GM23338 (cell line): ENCODE measurements around the gene SPINDOC. TPM values are rescaled to one million over a fixed set of nuclear protein-coding genes. Genes with fewer than 3 reads are reported as not detected.

Source experiments
- ATAC-seq: fragments of 200-7000 bp; cut with Tn5 transposase; 3 replicates; pipeline ENCODE4 v1.9.1; 2020
- DNase-seq: peaks from one replicate; pipeline ENCODE4 v3.0.0-alpha.2; 2015; ENCODE audit warnings: low spot score
- H2AFZ ChIP-seq: fragments of 200-600 bp; sonication (generic); 2 replicates; pipeline ENCODE4 v1.8.0; 2016; ENCODE audit warnings: antibody characterized with exemption, mild to moderate bottlenecking, moderate library complexity
- H3F3A ChIP-seq: fragments of 200-600 bp; sonication (generic); replicated peaks from 2 replicates; pipeline ENCODE4 v1.8.0; 2017; ENCODE audit warnings: antibody characterized with exemption, mixed run types, low read depth
- H3K27ac ChIP-seq: fragments of 200-600 bp; sonication (generic); 2 replicates; pipeline ENCODE4 v1.6.1; 2016; ENCODE audit warnings: low read depth
- H3K27me3 ChIP-seq: fragments of 200-600 bp; sonication (generic); 2 replicates; pipeline ENCODE4 v1.8.0; 2016; ENCODE audit warnings: mild to moderate bottlenecking, mixed run types, moderate library complexity; ENCODE audit not compliant: insufficient read depth
- H3K36me3 ChIP-seq: fragments of 200-600 bp; sonication (generic); 2 replicates; pipeline ENCODE4 v1.8.0; 2016; ENCODE audit warnings: mild to moderate bottlenecking; ENCODE audit not compliant: insufficient read depth
- H3K4me1 ChIP-seq: fragments of 200-600 bp; sonication (generic); 2 replicates; pipeline ENCODE4 v1.8.0; 2016; ENCODE audit warnings: mild to moderate bottlenecking, moderate library complexity; ENCODE audit not compliant: insufficient read depth
- H3K4me2 ChIP-seq: fragments of 200-600 bp; sonication (generic); 2 replicates; pipeline ENCODE4 v1.7.1; 2017; ENCODE audit warnings: mixed run types
- H3K4me3 ChIP-seq: fragments of 200-600 bp; sonication (generic); 2 replicates; pipeline ENCODE4 v1.6.1; 2016; ENCODE audit warnings: mixed run types
- H3K79me2 ChIP-seq: fragments of 200-600 bp; sonication (generic); replicated peaks from 2 replicates; pipeline ENCODE4 v1.8.0; 2017; ENCODE audit warnings: mild to moderate bottlenecking; ENCODE audit not compliant: insufficient read depth
- H3K9me2 ChIP-seq: fragments of 200-600 bp; sonication (generic); 2 replicates; pipeline ENCODE4 v1.8.0; 2017; ENCODE audit not compliant: insufficient read depth
- H4K20me1 ChIP-seq: fragments of 200-600 bp; sonication (generic); replicated peaks from 2 replicates; pipeline ENCODE4 v1.8.0; 2017; ENCODE audit warnings: mild to moderate bottlenecking; ENCODE audit not compliant: insufficient read depth
- H3K27ac Mint-ChIP-seq: 2 replicates; pipeline ENCODE4 v1.8.0; 2020; ENCODE audit warnings: inconsistent platforms, mild to moderate bottlenecking, moderate library complexity, mixed read lengths
- H3K27me3 Mint-ChIP-seq: 3 replicates; pipeline ENCODE4 v1.8.0; 2022; ENCODE audit warnings: low read depth, mild to moderate bottlenecking, moderate library complexity, mixed read lengths, inconsistent platforms; ENCODE audit not compliant: insufficient read depth, poor library complexity
- H3K36me3 Mint-ChIP-seq: 3 replicates; pipeline ENCODE4 v1.8.0; 2021; ENCODE audit warnings: low read depth, mild to moderate bottlenecking, inconsistent platforms, moderate library complexity, mixed read lengths
- H3K4me1 Mint-ChIP-seq: 3 replicates; pipeline ENCODE4 v1.8.0; 2020; ENCODE audit warnings: mild to moderate bottlenecking, inconsistent platforms, mixed read lengths
- H3K4me3 Mint-ChIP-seq: 3 replicates; pipeline ENCODE4 v1.8.0; 2021; ENCODE audit warnings: moderate library complexity, mild to moderate bottlenecking, inconsistent platforms, mixed read lengths
- H3K9me3 Mint-ChIP-seq: 3 replicates; pipeline ENCODE4 v1.8.0; 2020; ENCODE audit warnings: moderate library complexity, mild to moderate bottlenecking, inconsistent platforms, mixed read lengths
- CREB1 ChIP-seq: fragments of 250-450 bp; sonication (Bioruptor Pico); IDR thresholded peaks from 2 replicates; pipeline ENCODE4 v1.5.0; 2020; ENCODE audit warnings: low read depth, mild to moderate bottlenecking, moderate library complexity
- EZH2phosphoT487 ChIP-seq: fragments of 200-600 bp; sonication (generic); IDR thresholded peaks from one replicate; pipeline ENCODE4 v1.8.1; 2018; ENCODE audit warnings: antibody characterized with exemption; ENCODE audit not compliant: unreplicated experiment
- JUNB ChIP-seq: IDR thresholded peaks from one replicate; pipeline ENCODE4 v1.6.1; 2016; ENCODE audit warnings: antibody characterized with exemption; ENCODE audit not compliant: unreplicated experiment
- POLR2AphosphoS5 ChIP-seq: IDR thresholded peaks from 2 replicates; pipeline ENCODE4 v1.6.1; 2016; ENCODE audit warnings: antibody characterized with exemption, low read depth
- REST ChIP-seq: IDR thresholded peaks from one replicate; pipeline ENCODE4 v1.6.1; 2018; ENCODE audit warnings: antibody characterized with exemption; ENCODE audit not compliant: unreplicated experiment
- STAT1 ChIP-seq: IDR thresholded peaks from one replicate; pipeline ENCODE4 v1.6.1; 2016; ENCODE audit warnings: antibody characterized with exemption; ENCODE audit not compliant: unreplicated experiment
- ZNF114 ChIP-seq: fragments of 250-450 bp; sonication (Bioruptor Pico); IDR thresholded peaks from 2 replicates; pipeline ENCODE4 v1.5.0; 2020; ENCODE audit warnings: mild to moderate bottlenecking, moderate library complexity
- ZNF462 ChIP-seq: fragments of 250-450 bp; sonication (Bioruptor Pico); IDR thresholded peaks from 2 replicates; pipeline ENCODE4 v1.5.0; 2020; ENCODE audit warnings: mild to moderate bottlenecking, moderate library complexity
- polyA plus RNA-seq: library from polyadenylated mRNA; unstranded; fragments of >200 nt; fragmentation: Nextera tagmentation; extraction: Ambion mirVana; gene quantifications from 2 replicates; pipeline ENCODE4 v1.2.1, GENCODE V29; 2016
- total RNA-seq: library from RNA; depleted of rRNA; stranded (reverse); fragments of >200 nt; shearing (Covaris generic); gene quantifications from 2 replicates; pipeline ENCODE4 v1.2.3, GENCODE V29; 2014

Gene SPINDOC
- total and polyA plus RNA-seq, 2 experiments from 2014 or later = 9.4 to 84.7 TPM

GRCh38 chr11:63875506-63876065, 62.3 kb downstream of the SPINDOC start:
- no peak overlapping the region for H3K4me2 ChIP-seq
- H2AFZ ChIP-seq = no peak overlapping the region
- no peaks in the 10 kb centered on the region for H3K27me3 ChIP-seq
- Mint-ChIP-seq H3K4me3 (no peak overlapping the region), H3K4me1 (peaks cover 55% of the 10 kb centered on the region), H3K27ac (no peak overlapping the region), H3K27me3 (peaks cover 8% of the 10 kb centered on the region), H3K36me3 (0 out of 3 replicates have a peak, but pooled peaks cover 4% of the 10 kb centered on the region), H3K9me3 (no peaks in the 10 kb centered on the region)
- DNase-seq (no peak), ATAC-seq (no peak)
- TF ChIP-seq EZH2phosphoT487 (no peak), JUNB (no peak), STAT1 (no peak), REST (no peak), CREB1 (no peak), ZNF462 (CRISPR knock-in tag) (no peak), ZNF114 (CRISPR knock-in tag) (no peak), POLR2AphosphoS5 (no peak)
- H3K36me3 ChIP-seq = peaks cover 4% of the 10 kb centered on the region; the same call in 1 of the 2 replicates
- peaks cover 13% of the 10 kb centered on the region for H3F3A ChIP-seq
- 0 out of 2 replicates have a peak overlapping the region, but pooled peaks have one; percentile 45 for H3K27ac ChIP-seq
- peaks cover 91% of the 10 kb centered on the region for H3K79me2 ChIP-seq
- no peaks in the 10 kb centered on the region for H3K9me2 ChIP-seq
- peaks cover 53% of the 10 kb centered on the region for H4K20me1 ChIP-seq
- no peak overlapping the region for H3K4me3 ChIP-seq
- H3K4me1 ChIP-seq = peaks cover 25% of the 10 kb centered on the region
